HepG2 (cell line): Measurements from ENCODE around the gene HSF4. TPM values are rescaled to one million over a fixed set of nuclear protein-coding genes. Genes with fewer than 3 reads are reported as not detected.

Experiments
- ATAC-seq: fragments of 200-7000 bp; cut with Tn5 transposase; 3 replicates; pipeline ENCODE4 v1.9.1; 2020; ENCODE audit warnings: mild to moderate bottlenecking, moderate library complexity
- BruUV-seq: library from RNA; stranded (reverse); fragments of 400-500 nt; replicated peaks from 2 replicates; lab custom pipeline; 2021; lab: Mats Ljungman, UMichigan
- CTCF ChIA-PET: fragments of 300-600 bp; formaldehyde crosslinking; extraction: SDS; loops from one replicate; lab custom pipeline; 2021; ENCODE audit warnings: low total read pairs, inconsistent platforms, low intra/inter-chr PET ratio; lab: Yijun Ruan, JAX
- POLR2A ChIA-PET: fragments of 350-600 bp; sonication (Branson Sonifier 250); formaldehyde crosslinking; loops from one replicate; lab custom pipeline; 2020; ENCODE audit warnings: antibody characterized with exemption, inconsistent platforms; lab: Yijun Ruan, JAX
- DNase-seq: peaks from one replicate; pipeline ENCODE4 v3.0.0-alpha.2; 2015; ENCODE audit warnings: low spot score
- FAIRE-seq: peaks from 3 replicates; lab custom pipeline; 2011; peaks lifted over from hg19 to GRCh38; lab: Jason Lieb, UNC
- H2AFZ ChIP-seq: one replicate; pipeline ENCODE4 v1.6.1; 2011; ENCODE audit warnings: low read length, inconsistent platforms
- H3K27ac ChIP-seq: fragments of 300-600 bp; 3 replicates; pipeline ENCODE4 v1.8.0; 2011; ENCODE audit warnings: mixed run types, mild to moderate bottlenecking, mixed read lengths, low read length, inconsistent platforms; ENCODE audit not compliant: insufficient read depth; ENCODE audit errors: extremely low read length
- H3K27me3 ChIP-seq, 2 experiments: fragments of 200-600 bp in 1 of 2; 2 replicates in 1 of 2; 3 replicates in 1 of 2; pipeline versions ENCODE4 v1.6.0 to v1.8.0; 2011; ENCODE audit warnings: low read length in 2 of 2, mild to moderate bottlenecking in 2 of 2, moderate library complexity in 2 of 2, inconsistent platforms in 1 of 2; ENCODE audit not compliant: insufficient read depth in 2 of 2, control insufficient read depth in 1 of 2
- H3K36me3 ChIP-seq, 2 experiments: fragments of 200-600 bp in 1 of 2; replicated peaks in 1 of 2; 2 replicates in 1 of 2; 3 replicates in 1 of 2; pipeline versions ENCODE4 v1.5.1 to v1.8.0; 2011; ENCODE audit warnings: low read length in 2 of 2, inconsistent platforms in 1 of 2; ENCODE audit not compliant: insufficient read depth in 2 of 2, control insufficient read depth in 1 of 2
- H3K4me1 ChIP-seq: 2 replicates; pipeline ENCODE4 v1.5.1; 2012; ENCODE audit warnings: low read length, inconsistent platforms; ENCODE audit not compliant: insufficient read depth
- H3K4me2 ChIP-seq: 2 replicates; pipeline ENCODE4 v1.6.0; 2011; ENCODE audit warnings: low read depth, low read length, inconsistent platforms
- H3K4me3 ChIP-seq, 3 experiments: fragments of 200-600 bp in 1 of 3; sonication (generic), shearing (Covaris generic) in 1 of 3; replicated peaks in 1 of 3; 2 replicates each; pipeline ENCODE4 v1.5.1; 2011 to 2016; ENCODE audit warnings: low read length in 3 of 3, inconsistent platforms in 2 of 3, low read depth in 2 of 3, mild to moderate bottlenecking in 2 of 3, control low read depth in 1 of 3, mixed read lengths in 1 of 3; ENCODE audit not compliant: insufficient read depth in 1 of 3
- H3K79me2 ChIP-seq: one replicate; pipeline ENCODE4 v1.6.1; 2011; ENCODE audit warnings: low read length, inconsistent platforms; ENCODE audit not compliant: insufficient read depth
- H3K9ac ChIP-seq: 2 replicates; pipeline ENCODE4 v1.6.0; 2011; ENCODE audit warnings: mild to moderate bottlenecking, low read depth, low read length, inconsistent platforms; ENCODE audit not compliant: insufficient read depth
- H3K9me3 ChIP-seq: 2 replicates; pipeline ENCODE4 v1.5.1; 2012; ENCODE audit warnings: mild to moderate bottlenecking, low read length
- H4K20me1 ChIP-seq: 2 replicates; pipeline ENCODE4 v1.6.0; 2011; ENCODE audit warnings: inconsistent platforms, mild to moderate bottlenecking, low read length, moderate library complexity; ENCODE audit not compliant: insufficient read depth
- ARNT ChIP-seq: fragments of 450-650 bp; IDR thresholded peaks from 2 replicates; pipeline ENCODE4 v1.6.1; 2017
- CEBPB ChIP-seq: IDR thresholded peaks from 2 replicates; pipeline ENCODE4 v1.6.1; 2011; ENCODE audit warnings: low read depth, low read length, improper control_type of control experiment, borderline replicate concordance
- CEBPG ChIP-seq: IDR thresholded peaks from 2 replicates; pipeline ENCODE4 v1.6.1; 2016
- FIP1L1 ChIP-seq: fragments of 200-400 bp; formaldehyde crosslinking; IDR thresholded peaks from 2 replicates; pipeline ENCODE4 v1.6.1; 2018; ENCODE audit warnings: low read depth, mild to moderate bottlenecking, low read length, moderate library complexity, borderline replicate concordance; ENCODE audit not compliant: insufficient read depth
- GATAD1 ChIP-seq: IDR thresholded peaks from 2 replicates; pipeline ENCODE4 v1.6.1; 2016; ENCODE audit warnings: missing genetic modification reagents, missing compliant biosample characterization
- HNF1A ChIP-seq, 2 experiments: sonication (generic) in 1 of 2; formaldehyde crosslinking in 1 of 2; IDR thresholded peaks; 2 replicates each; pipeline versions ENCODE4 v1.4.0 to v1.6.1; 2016 to 2020; ENCODE audit warnings: borderline replicate concordance in 1 of 2, low read depth in 1 of 2, mild to moderate bottlenecking in 1 of 2, missing genetic modification reagents in 1 of 2
- MATR3 ChIP-seq: sonication (generic); formaldehyde crosslinking; IDR thresholded peaks from 2 replicates; pipeline ENCODE4 v1.4.0; 2020; ENCODE audit warnings: missing genetic modification reagents
- ONECUT2 ChIP-seq: sonication (generic); formaldehyde crosslinking; IDR thresholded peaks from 2 replicates; pipeline ENCODE4 v1.4.0; 2020; ENCODE audit warnings: missing genetic modification reagents
- SMAD1 ChIP-seq: sonication (generic); formaldehyde crosslinking; IDR thresholded peaks from 2 replicates; pipeline ENCODE4 v1.4.0; 2020; ENCODE audit warnings: missing genetic modification reagents, low read depth, mild to moderate bottlenecking, borderline replicate concordance
- SOX5 ChIP-seq: IDR thresholded peaks from 2 replicates; pipeline ENCODE4 v1.6.1; 2016; ENCODE audit warnings: borderline replicate concordance
- SP5 ChIP-seq: IDR thresholded peaks from 2 replicates; pipeline ENCODE4 v1.6.1; 2016; ENCODE audit warnings: low read depth, borderline replicate concordance
- SRSF4 ChIP-seq: fragments of 200-400 bp; formaldehyde crosslinking; IDR thresholded peaks from one replicate; pipeline ENCODE4 v1.6.1; 2018; ENCODE audit warnings: mild to moderate bottlenecking, low read depth, low read length, moderate library complexity; ENCODE audit not compliant: poor library complexity, severe bottlenecking
- ZHX1 ChIP-seq: sonication (generic); formaldehyde crosslinking; IDR thresholded peaks from 2 replicates; pipeline ENCODE4 v1.8.1; 2022; ENCODE audit warnings: low read depth, mild to moderate bottlenecking, missing genetic modification reagents
- ZNF274 ChIP-seq: sonication (generic); formaldehyde crosslinking; IDR thresholded peaks from 2 replicates; pipeline ENCODE4 v1.5.1; 2020; ENCODE audit warnings: mild to moderate bottlenecking, missing genetic modification reagents
- ZNF317 ChIP-seq: sonication (generic); formaldehyde crosslinking; IDR thresholded peaks from 2 replicates; pipeline ENCODE4 v1.5.0; 2020; ENCODE audit warnings: mild to moderate bottlenecking, missing genetic modification reagents
- ZNF552 ChIP-seq: sonication (generic); formaldehyde crosslinking; IDR thresholded peaks from 2 replicates; pipeline ENCODE4 v1.9.0; 2022; ENCODE audit warnings: missing genetic modification reagents, mild to moderate bottlenecking, borderline replicate concordance
- ZNF776 ChIP-seq: sonication (generic); formaldehyde crosslinking; IDR thresholded peaks from 2 replicates; pipeline ENCODE4 v1.4.0; 2020; ENCODE audit warnings: mild to moderate bottlenecking, missing genetic modification reagents
- ZNF792 ChIP-seq: IDR thresholded peaks from 2 replicates; pipeline ENCODE4 v1.6.1; 2016
- WGBS: methylation state at CpG from one replicate; pipeline ENCODE4 v1.1.6; 2017; ENCODE audit warnings: low lambda C conversion rate; 5-methylcytosine and 5-hydroxymethylcytosine counted together
- in situ Hi-C: cut with HindIII; loops from 2 replicates; pipeline ENCODE4 v1.10.0; 2017; ENCODE audit warnings: low pct_unique_long_range_greater_than_20kb; ENCODE audit not compliant: extremely low pct_ligation_motif_present
- intact Hi-C: fragments of 100-400 bp; cut with micrococcal nuclease; formaldehyde crosslinking; loops from one replicate; pipeline ENCODE4 v1.10.0; 2022; ENCODE audit not compliant: unreplicated experiment
- polyA plus RNA-seq, 8 experiments: library from polyadenylated mRNA; depleted of rRNA in 3 of 8; stranded (reverse) in 7 of 8; unstranded in 1 of 8; fragments of >200 nt; fragmentation: Illumina TruSeq in 4 of 8; extraction: Trizol in 4 of 8; gene quantifications; 2 replicates each; pipeline versions ENCODE4 v1.2.1 to v1.2.3, GENCODE V29; 2011 to 2016; ENCODE audit warnings: low read depth in 4 of 8, missing spikeins in 1 of 8, mixed read lengths in 1 of 8; ENCODE audit not compliant: insufficient read depth in 1 of 8
- total RNA-seq, 5 experiments: library from RNA; depleted of rRNA; stranded (reverse); fragments of >200 nt; fragmentation: Illumina TruSeq; extraction: Trizol; gene quantifications; 2 replicates each; pipeline ENCODE4 v1.2.3, GENCODE V29; 2016; ENCODE audit warnings: low read depth in 1 of 5

Gene HSF4
- total and polyA plus RNA-seq, 2 of the 13 experiments (the other 11 are each of a cell fraction or from before 2014, with no cell fraction given) = 3.5 to 16.9 TPM

- intact Hi-C loops = no loop called here
- Histone ChIP-seq H3K4me1 (peaks cover 18% of the 10 kb centered on the region), H3K4me2 (no peak overlapping the region), H3K27ac (no peak overlapping the region), H3K27me3 (no peaks in the 10 kb centered on the region; a peak in 1 of 5 replicates), H3K36me3 (peaks cover 46 to 65% of the 10 kb centered on the region in 2 experiments), H3K9me3 (no peaks in the 10 kb centered on the region), H2AFZ (no peak overlapping the region), H3K9ac (no peak overlapping the region), H3K4me3 (no peak overlapping the region), H3K79me2 (no peaks in the 10 kb centered on the region), H4K20me1 (peaks cover 9% of the 10 kb centered on the region; the same call in 1 of the 2 replicates)
- DNase-seq = no peak
- in situ Hi-C loops = no loop called here
- ChIA-PET CTCF (no interaction called here), POLR2A (interaction anchor here (1.5 kb wide), 1 partner anchor 37 kb away, joined by 6 read pairs; no protein-coding TSS in a partner anchor)
- TSS peak; percentile 16 for BruUV-seq
- ATAC-seq = no peak
- no peak for FAIRE-seq
- 98% methylated on average over 4 of the region's 4 CpGs for WGBS
- TF ChIP-seq ZNF274 (CRISPR knock-in tag) = 0 out of 2 replicates have a peak, but pooled peaks have one; percentile 30
- TF ChIP-seq ZHX1 = peak; percentile 31; the same call in 1 of the 2 replicates
- no peak for TF ChIP-seq SOX5
- TF ChIP-seq ARNT = no peak
- no peak for TF ChIP-seq ZNF552 (CRISPR knock-in tag)
- no peak for TF ChIP-seq FIP1L1
- TF ChIP-seq SP5 (CRISPR knock-in tag) = no peak
- TF ChIP-seq ZNF317 (CRISPR knock-in tag) = no peak
- TF ChIP-seq ONECUT2 (CRISPR knock-in tag) = no peak
- TF ChIP-seq ZNF776 (CRISPR knock-in tag) = no peak
- TF ChIP-seq MATR3 = no peak
- TF ChIP-seq CEBPG (CRISPR knock-in tag) = peak; percentile 55; the same call in 1 of the 2 replicates
- TF ChIP-seq SRSF4 = no peak
- TF ChIP-seq GATAD1 (CRISPR knock-in tag) = no peak
- TF ChIP-seq SMAD1 (CRISPR knock-in tag) = no peak
- TF ChIP-seq CEBPB = peak; percentile 80; the same call in 1 of the 2 replicates
- TF ChIP-seq ZNF792 = no peak
- TF ChIP-seq HNF1A (IDR thresholded peaks at IDR 0.05; ENCODE audit: low read depth) = no peak
- TF ChIP-seq HNF1A (CRISPR knock-in tag; IDR thresholded peaks at IDR 0.05; ENCODE audit: borderline replicate concordance) = no peak
Measured at GRCh38 chr16:67147437-67148140, 17.0 kb upstream of the HSF4 start.
